GM12878 (cell line): ENCODE data around the gene KRTAP13-4. TPM values are rescaled to one million over a fixed set of nuclear protein-coding genes. Genes with fewer than 3 reads are reported as not detected.

Experiments used
- ATAC-seq: fragments of 200-7000 bp; cut with Tn5 transposase; 3 replicates; pipeline ENCODE4 v1.9.1; 2020; ENCODE audit warnings: mild to moderate bottlenecking, moderate library complexity
- BruUV-seq: library from RNA; stranded (reverse); fragments of 400-500 nt; replicated peaks from 2 replicates; lab custom pipeline; 2021; lab: Mats Ljungman, UMichigan
- CTCF ChIA-PET: fragments of 300-600 bp; sonication (Branson Sonifier 250); formaldehyde crosslinking; extraction: SDS; loops from one replicate; lab custom pipeline; 2021; ENCODE audit warnings: inconsistent platforms; lab: Yijun Ruan, JAX
- POLR2A ChIA-PET: fragments of 350-600 bp; formaldehyde crosslinking; extraction: SDS; loops from one replicate; lab custom pipeline; 2021; ENCODE audit warnings: inconsistent platforms; lab: Charles Lee
- RAD21 ChIA-PET: fragments of 300-600 bp; sonication (Branson Sonifier 250); formaldehyde crosslinking; loops from one replicate; lab custom pipeline; 2023; ENCODE audit warnings: antibody characterized with exemption; ENCODE audit not compliant: unreplicated experiment; lab: Charles Lee
- SMC1A ChIA-PET: fragments of 300-600 bp; sonication (Branson Sonifier 250); formaldehyde crosslinking; loops from one replicate; lab custom pipeline; 2023; ENCODE audit not compliant: unreplicated experiment, uncharacterized antibody; lab: Charles Lee
- DNase-seq: peaks from one replicate; pipeline ENCODE4 v3.0.0-alpha.2; 2011; ENCODE audit warnings: low read depth, low spot score
- FAIRE-seq: peaks from 3 replicates; lab custom pipeline; 2011; peaks lifted over from hg19 to GRCh38; lab: Jason Lieb, UNC
- H2AFZ ChIP-seq: 2 replicates; pipeline ENCODE4 v1.6.0; 2011; ENCODE audit warnings: low read depth, low read length, control low read depth; ENCODE audit not compliant: control insufficient read depth
- H3K27ac ChIP-seq: 2 replicates; pipeline ENCODE4 v1.5.1; 2011; ENCODE audit warnings: control low read depth; ENCODE audit not compliant: control insufficient read depth, insufficient read depth
- H3K27me3 ChIP-seq, 2 experiments: replicated peaks in 1 of 2; 2 replicates each; pipeline versions ENCODE4 v1.6.0 to v1.6.1; 2011; ENCODE audit warnings: low read length in 1 of 2; ENCODE audit not compliant: control insufficient read depth in 2 of 2, insufficient read depth in 2 of 2
- H3K36me3 ChIP-seq, 2 experiments: 2 replicates each; pipeline ENCODE4 v1.5.1; 2011; ENCODE audit warnings: low read length in 1 of 2; ENCODE audit not compliant: control insufficient read depth in 2 of 2, insufficient read depth in 2 of 2
- H3K4me1 ChIP-seq: 2 replicates; pipeline ENCODE4 v1.6.1; 2011; ENCODE audit warnings: mild to moderate bottlenecking, low read length, moderate library complexity, mixed read lengths; ENCODE audit not compliant: control insufficient read depth, insufficient read depth
- H3K4me2 ChIP-seq: 2 replicates; pipeline ENCODE4 v1.6.0; 2011; ENCODE audit warnings: control low read depth; ENCODE audit not compliant: control insufficient read depth, insufficient read depth
- H3K4me3 ChIP-seq: fragments of 200-600 bp; sonication (generic); 2 replicates; pipeline ENCODE4 v1.5.1; 2016
- H3K79me2 ChIP-seq: 2 replicates; pipeline ENCODE4 v1.6.0; 2011; ENCODE audit warnings: low read length; ENCODE audit not compliant: control insufficient read depth, insufficient read depth
- H3K9ac ChIP-seq: 2 replicates; pipeline ENCODE4 v1.8.0; 2011; ENCODE audit warnings: low read length, control low read depth, mixed read lengths; ENCODE audit not compliant: control insufficient read depth, insufficient read depth
- H3K9me3 ChIP-seq: replicated peaks from 3 replicates; pipeline ENCODE4 v1.5.1; 2011; ENCODE audit warnings: mild to moderate bottlenecking, low read length; ENCODE audit not compliant: control insufficient read depth, insufficient read depth
- H4K20me1 ChIP-seq: 2 replicates; pipeline ENCODE4 v1.6.0; 2011; ENCODE audit not compliant: control insufficient read depth, insufficient read depth
- BRCA1 ChIP-seq: IDR thresholded peaks from 2 replicates; pipeline ENCODE4 v1.6.1; 2011; ENCODE audit warnings: low read depth, low read length, improper control_type of control experiment
- CUX1 ChIP-seq: IDR thresholded peaks from 2 replicates; pipeline ENCODE4 v1.6.1; 2012; ENCODE audit warnings: improper control_type of control experiment, low read depth, low read length; ENCODE audit not compliant: insufficient replicate concordance
- HDAC6 ChIP-seq: fragments of 200-600 bp; sonication (generic); IDR thresholded peaks from one replicate; pipeline ENCODE4 v1.8.0; 2017; ENCODE audit warnings: antibody characterized with exemption; ENCODE audit not compliant: unreplicated experiment
- HSF1 ChIP-seq: fragments of 150-350 bp; IDR thresholded peaks from 2 replicates; pipeline ENCODE4 v1.6.1; 2014; ENCODE audit warnings: mild to moderate bottlenecking, low read depth, low read length
- IKZF1 ChIP-seq: fragments of 450-650 bp; conservative IDR thresholded peaks from 2 replicates; pipeline ENCODE4 v1.6.1; 2017; ENCODE audit warnings: antibody characterized with exemption, mild to moderate bottlenecking
- IRF5 ChIP-seq: fragments of 450-650 bp; IDR thresholded peaks from 2 replicates; pipeline ENCODE4 v1.6.1; 2017; ENCODE audit warnings: borderline replicate concordance
- KLF5 ChIP-seq: fragments of 450-650 bp; IDR thresholded peaks from 2 replicates; pipeline ENCODE4 v1.6.1; 2014; ENCODE audit warnings: mild to moderate bottlenecking; ENCODE audit not compliant: partially characterized antibody
- MEF2B ChIP-seq: fragments of 450-650 bp; IDR thresholded peaks from 2 replicates; pipeline ENCODE4 v1.6.1; 2018; ENCODE audit warnings: mild to moderate bottlenecking, moderate library complexity; ENCODE audit not compliant: partially characterized antibody, poor library complexity, severe bottlenecking
- MTA2 ChIP-seq: fragments of 450-650 bp; IDR thresholded peaks from 2 replicates; pipeline ENCODE4 v1.6.1; 2016; ENCODE audit warnings: low read depth, mild to moderate bottlenecking, moderate library complexity
- NR2C1 ChIP-seq: fragments of 450-650 bp; IDR thresholded peaks from 2 replicates; pipeline ENCODE4 v1.6.1; 2017; ENCODE audit warnings: antibody characterized with exemption, mild to moderate bottlenecking, moderate library complexity
- POLR2AphosphoS2 ChIP-seq: IDR thresholded peaks from 2 replicates; pipeline ENCODE4 v1.6.1; 2011; ENCODE audit warnings: low read depth, mild to moderate bottlenecking, low read length, improper control_type of control experiment, moderate library complexity
- RAD21 ChIP-seq: IDR thresholded peaks from 2 replicates; pipeline ENCODE4 v1.6.1; 2011; ENCODE audit warnings: mild to moderate bottlenecking, low read depth, low read length, moderate library complexity; ENCODE audit not compliant: insufficient read depth
- SIN3A ChIP-seq: IDR thresholded peaks from 2 replicates; pipeline ENCODE4 v1.6.1; 2012; ENCODE audit warnings: low read depth, low read length, improper control_type of control experiment
- ZNF217 ChIP-seq: fragments of 450-650 bp; IDR thresholded peaks from 2 replicates; pipeline ENCODE4 v1.6.1; 2017; ENCODE audit warnings: antibody characterized with exemption, mild to moderate bottlenecking
- WGBS: methylation state at CpG from one replicate; pipeline ENCODE4 v1.1.6; 2016; ENCODE audit warnings: low lambda C conversion rate; ENCODE audit not compliant: insufficient replicate concordance, insufficient coverage; ENCODE audit errors: missing lambda C conversion rate; 5-methylcytosine and 5-hydroxymethylcytosine counted together
- in situ Hi-C: fragments of 300-500 bp; cut with MboI; formaldehyde crosslinking; loops from 9 replicates; pipeline ENCODE4 v1.14.3; 2018; ENCODE audit warnings: mixed read lengths
- intact Hi-C: fragments of 100-400 bp; cut with micrococcal nuclease; formaldehyde crosslinking; loops from one replicate; pipeline ENCODE4 v1.14.2; 2022; ENCODE audit not compliant: unreplicated experiment
- polyA plus RNA-seq, 11 experiments: library from polyadenylated mRNA; depleted of rRNA in 4 of 11; unstranded in 6 of 11; stranded (reverse) in 5 of 11; fragments of >200 nt; fragmentation: Nextera tagmentation in 4 of 11; fragmentation: Illumina TruSeq in 1 of 11; extraction: Ambion mirVana in 4 of 11; extraction: Trizol in 1 of 11; gene quantifications; 1 replicate in 1 of 11; 2 replicates in 10 of 11; pipeline versions ENCODE4 v1.2.1 to v1.2.3, GENCODE V29; 2011 to 2016; ENCODE audit warnings: inconsistent platforms in 2 of 11, missing spikeins in 2 of 11, low read depth in 1 of 11
- total RNA-seq, 4 experiments: library from RNA; depleted of rRNA in 3 of 4; stranded (reverse); fragments of >200 nt in 3 of 4; fragmentation: Illumina TruSeq in 1 of 4; extraction: Trizol in 1 of 4; gene quantifications; 2 replicates each; pipeline versions ENCODE4 v1.2.1 to v1.2.3, GENCODE V29; 2013 to 2021

KRTAP13-4 gene
- total and polyA plus RNA-seq, 10 of the 15 experiments (the other 5 are each of a cell fraction or from before 2014, with no cell fraction given): not detected

- TF ChIP-seq HSF1: no peak
- TF ChIP-seq, all 136 proteins: peak for 0
Measured at GRCh38 chr21:30478004-30478403, 48.0 kb downstream of the KRTAP13-4 start (continued).

GRCh38 chr21:30479259-30479658 lies 49.2 kb downstream of the KRTAP13-4 start:
- Histone ChIP-seq H3K4me3 (no peak overlapping the region), H3K4me2 (no peak overlapping the region), H3K79me2 (no peaks in the 10 kb centered on the region), H3K9ac (no peak overlapping the region), H3K4me1 (no peaks in the 10 kb centered on the region), H3K36me3 (no peaks in the 10 kb centered on the region), H2AFZ (no peak overlapping the region), H4K20me1 (no peaks in the 10 kb centered on the region), H3K27ac (no peak overlapping the region), H3K9me3 (no peaks in the 10 kb centered on the region), H3K27me3 (no peaks in the 10 kb centered on the region)
- in situ Hi-C loops (no loop called here), intact Hi-C loops (no loop called here)
- DNase-seq (no peak), FAIRE-seq (no peak), ATAC-seq (no peak)
- ChIA-PET RAD21 (no interaction called here), SMC1A (no interaction called here), CTCF (no interaction called here), POLR2A (no interaction called here)
- 27% methylated on average over 4 of the region's 4 CpGs for WGBS
- BruUV-seq: no TSS peak
- TF ChIP-seq SIN3A: no peak
- no peak for TF ChIP-seq BRCA1
- TF ChIP-seq HDAC6: no peak
- no peak for TF ChIP-seq CUX1
- no peak for TF ChIP-seq KLF5
- TF ChIP-seq ZNF217: no peak
- no peak for TF ChIP-seq POLR2AphosphoS2
- TF ChIP-seq IKZF1: no peak
- no peak for TF ChIP-seq NR2C1
- no peak for TF ChIP-seq MTA2
- TF ChIP-seq MEF2B: no peak
- no peak for TF ChIP-seq IRF5
- TF ChIP-seq RAD21: no peak
